Measurements from ENCODE around the gene DSCAML1.
A peak's percentile ranks its signal among the peaks of the same experiment; 100 is the strongest.
"Not testable (repeated sequence)": the region's sequence is repeated elsewhere in the genome, so short reads cannot be mapped to it uniquely, and the experiment has no call there.

The DSCAML1 gene

DNA sequence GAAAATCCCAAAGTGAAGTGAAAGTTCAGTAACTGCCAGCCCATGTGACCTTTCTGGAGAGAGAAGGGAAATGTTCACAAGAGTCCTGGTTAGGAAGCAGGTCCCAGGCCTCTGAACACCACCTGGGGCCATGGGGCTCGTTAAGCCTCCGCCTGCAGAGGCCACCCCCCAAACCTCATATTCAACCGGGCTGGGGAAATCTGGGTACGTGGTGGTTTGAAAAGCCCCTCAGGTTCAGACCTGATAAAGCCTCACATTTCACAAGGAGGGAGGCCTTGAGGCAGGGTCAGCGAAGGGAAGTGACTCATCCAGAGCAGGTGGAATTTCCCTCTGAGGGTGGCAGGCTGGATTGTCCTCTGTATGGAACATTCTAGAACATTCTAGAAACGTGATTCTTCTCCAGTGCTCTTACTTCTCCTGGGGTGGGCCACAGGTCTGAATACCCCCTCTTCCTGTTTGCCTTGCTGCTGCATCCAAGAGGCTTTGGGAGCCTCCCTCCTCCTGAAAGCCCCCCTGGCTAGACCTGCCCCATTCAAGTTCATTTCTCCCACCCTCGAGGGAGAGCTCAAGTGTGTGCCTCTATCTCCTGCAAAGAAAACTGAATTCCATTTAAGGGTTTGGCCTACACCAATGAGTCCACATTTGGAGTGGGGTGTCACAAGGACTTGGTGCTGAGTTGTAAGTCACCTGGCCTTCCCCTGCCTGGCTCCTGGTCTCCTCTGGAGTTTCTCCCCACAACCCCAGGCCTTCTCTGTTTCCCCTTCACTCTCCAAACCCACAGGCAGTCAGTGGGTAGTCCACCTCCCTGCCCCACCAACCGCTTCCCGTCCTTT lies 21.2 kb upstream of the DSCAML1 start:
- no peak for DNase-seq

DNA sequence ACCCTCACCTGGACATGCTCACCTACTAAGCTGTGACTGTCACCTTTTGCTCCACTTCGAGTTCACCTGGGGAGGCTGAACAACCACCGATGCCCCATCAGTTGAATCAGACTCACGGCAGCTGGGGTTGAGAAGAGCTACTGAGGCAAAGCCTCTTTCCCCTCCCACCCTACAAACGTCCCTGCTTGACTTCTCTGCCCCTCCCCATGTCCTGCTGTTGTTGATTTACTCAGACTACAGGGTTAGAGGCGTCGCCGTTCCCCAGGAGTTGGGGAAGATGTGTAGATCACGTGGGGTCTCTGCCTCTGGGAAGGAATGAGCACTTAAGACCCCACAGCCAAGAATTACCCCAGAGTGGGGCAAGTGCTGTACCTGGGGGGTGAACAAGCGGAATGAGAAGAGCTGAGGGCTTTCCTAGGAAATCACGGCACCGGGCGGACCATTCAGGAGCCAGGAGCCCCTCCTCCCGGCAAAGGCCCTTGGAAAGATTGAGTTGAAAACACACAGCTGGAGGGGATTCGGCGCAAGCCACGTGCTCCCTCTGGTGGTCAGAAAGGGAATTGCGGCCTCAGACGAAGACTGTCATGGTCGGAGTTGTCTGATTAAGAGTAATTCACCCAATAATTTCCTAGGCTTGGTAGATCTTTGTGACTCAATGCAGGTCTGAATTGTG lies 20.5 kb upstream of the DSCAML1 start:
- DNase-seq, result peak; percentile 81

DNA sequence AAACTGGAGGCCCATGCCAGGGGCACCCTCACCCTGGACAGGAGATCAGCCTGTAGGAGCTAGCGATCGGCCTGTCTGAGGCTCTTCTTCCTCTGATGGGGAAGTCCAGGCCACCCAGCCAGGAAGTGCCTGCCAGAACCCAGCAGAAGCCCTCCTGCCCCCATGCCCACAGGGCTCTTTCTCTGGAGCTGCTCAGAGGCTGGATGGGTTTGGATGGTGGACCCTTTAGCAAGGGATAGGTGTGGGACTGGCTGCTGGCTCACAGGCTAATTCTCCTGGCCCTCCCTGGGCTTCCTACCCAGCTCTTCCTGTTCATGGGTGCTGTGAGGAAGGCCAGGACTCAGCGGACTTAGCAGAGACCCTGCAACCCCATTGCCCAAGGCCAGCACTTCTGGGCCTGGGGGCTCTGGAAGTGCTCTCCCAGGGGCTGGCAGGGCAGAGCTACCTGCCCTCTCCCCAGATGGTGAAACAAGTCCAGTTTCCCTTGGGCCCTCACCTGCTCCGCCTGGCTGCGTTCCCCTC lies 19.9 kb upstream of the DSCAML1 start:
- DNase-seq, result no peak

DNA sequence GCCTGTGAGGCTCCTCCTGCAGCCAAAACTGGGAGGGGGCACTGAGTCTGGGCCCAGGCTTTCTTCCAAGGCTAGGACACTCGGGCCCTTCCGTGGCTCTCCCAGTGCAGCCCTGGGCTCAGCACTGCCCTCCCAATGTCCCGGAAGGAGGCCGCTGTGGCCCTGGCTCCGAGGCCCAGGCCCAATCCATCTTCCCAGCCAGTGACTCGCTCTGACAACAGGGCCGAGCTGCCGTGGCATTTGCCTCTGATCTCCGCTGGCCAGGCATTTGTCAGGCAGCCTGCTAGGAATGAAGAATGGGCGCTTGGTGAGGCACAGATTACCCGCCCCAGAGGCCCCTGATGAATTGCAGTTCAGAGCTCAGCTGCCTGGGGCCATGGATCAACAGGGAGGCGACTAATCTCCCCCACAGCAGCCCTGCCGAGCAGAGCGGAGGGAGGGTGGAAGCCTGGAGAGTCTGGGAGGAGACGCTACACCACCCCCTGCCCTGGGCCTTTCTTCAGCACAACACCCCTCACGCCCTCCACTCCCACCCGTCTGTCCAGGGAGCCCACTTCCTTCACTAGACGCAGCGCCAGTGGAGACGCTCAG lies 19.2 kb upstream of the DSCAML1 start:
- no peak for DNase-seq

DNA sequence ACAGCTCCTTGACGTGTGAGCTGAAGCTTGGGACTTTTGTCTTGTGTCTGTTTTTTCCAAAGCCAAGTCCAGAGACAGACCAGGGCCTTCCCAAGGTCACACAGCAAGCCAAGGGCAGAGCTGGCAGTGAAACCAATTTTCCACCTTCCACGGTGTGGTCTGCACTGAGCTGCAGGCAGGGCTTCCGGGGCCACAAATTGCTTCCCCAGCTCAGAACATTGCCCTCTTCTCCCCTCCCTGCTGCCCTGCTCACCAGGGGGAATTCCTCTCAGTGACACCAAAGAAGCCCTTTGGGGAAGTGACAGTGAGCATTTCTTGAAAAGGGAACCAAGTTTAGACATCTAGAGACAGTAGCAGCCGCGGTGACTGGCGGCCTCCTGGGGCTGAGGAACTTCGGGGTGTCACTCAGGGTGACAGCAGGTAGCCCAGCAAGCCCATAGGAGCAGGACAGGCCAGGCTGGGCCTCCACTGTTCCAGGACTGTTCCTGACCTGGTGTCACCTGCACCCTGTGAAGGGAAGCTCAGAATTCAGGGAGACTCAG lies 18.3 kb upstream of the DSCAML1 start:
- DNase-seq, result peak; percentile 83

DNA sequence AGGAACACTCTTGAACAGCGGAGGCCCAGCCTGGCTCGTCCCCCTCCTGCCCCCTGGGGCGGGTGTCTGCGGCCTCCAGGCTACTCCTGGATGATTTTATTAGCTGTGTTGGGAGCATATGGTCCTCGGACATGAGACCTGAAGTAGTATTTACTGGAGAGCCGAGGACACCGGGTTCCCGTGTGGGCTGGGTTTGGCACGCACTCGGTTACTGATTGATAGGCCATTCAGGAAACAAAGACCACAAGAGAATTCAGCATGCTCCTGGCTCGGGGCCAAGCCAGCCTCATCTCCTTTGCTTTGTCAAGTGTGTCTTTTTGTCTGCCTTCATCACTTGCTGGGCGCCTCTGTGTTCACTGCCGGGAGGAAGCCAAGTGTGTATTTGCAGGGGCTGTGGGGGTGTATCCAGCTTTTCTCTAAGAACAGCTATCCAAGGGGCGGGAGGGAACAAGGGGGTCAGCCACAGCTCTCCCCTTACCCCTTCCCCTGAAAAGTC lies 17.8 kb upstream of the DSCAML1 start:
- peak; percentile 92 for DNase-seq

DNA sequence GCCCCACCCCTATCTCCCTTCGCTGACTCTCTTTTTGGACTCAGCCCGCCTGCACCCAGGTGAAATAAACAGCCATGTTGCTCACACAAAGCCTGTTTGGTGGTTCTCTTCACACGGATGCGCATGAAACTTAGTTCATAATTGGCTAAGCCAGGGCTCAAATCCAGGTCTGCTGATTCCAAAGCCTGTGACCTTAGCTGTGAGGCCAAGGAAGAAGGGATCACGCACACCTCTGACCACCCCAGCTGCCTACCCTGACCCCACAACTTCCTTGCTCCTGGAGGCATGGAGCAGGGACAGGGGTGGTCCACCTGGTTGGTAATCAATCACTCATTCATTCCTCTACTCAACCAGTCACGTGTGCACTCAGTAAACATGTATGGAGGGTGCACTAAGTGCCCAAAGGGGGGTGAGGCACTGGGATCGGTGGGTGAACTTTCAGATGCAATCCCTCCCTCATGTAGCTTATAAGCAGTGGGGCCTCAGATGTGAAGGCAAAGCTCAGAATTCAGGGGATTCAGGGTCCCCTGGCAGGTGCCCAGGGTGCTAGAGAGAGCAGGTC lies 17.3 kb upstream of the DSCAML1 start:
- DNase-seq, result no peak

DNA sequence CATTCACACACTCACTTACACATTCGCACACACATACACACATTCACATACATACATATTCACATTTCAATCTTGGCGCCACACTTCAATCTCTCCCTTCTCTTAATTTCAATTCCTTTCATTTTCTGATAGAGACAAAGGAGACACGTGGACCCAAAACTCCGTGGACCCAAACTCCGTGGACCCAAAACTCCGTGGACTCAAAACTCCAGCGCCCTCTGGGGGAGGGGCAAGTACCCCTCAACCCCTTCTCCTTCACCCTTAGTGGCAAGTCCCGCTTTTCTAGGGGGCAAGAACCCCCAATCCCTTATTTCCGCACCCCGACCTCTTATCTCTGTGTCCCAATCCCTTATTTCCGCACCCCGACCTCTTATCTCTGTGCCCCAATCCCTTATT lies 13.0 kb upstream of the DSCAML1 start:
- DNase-seq, result not testable (repeated sequence)

DNA sequence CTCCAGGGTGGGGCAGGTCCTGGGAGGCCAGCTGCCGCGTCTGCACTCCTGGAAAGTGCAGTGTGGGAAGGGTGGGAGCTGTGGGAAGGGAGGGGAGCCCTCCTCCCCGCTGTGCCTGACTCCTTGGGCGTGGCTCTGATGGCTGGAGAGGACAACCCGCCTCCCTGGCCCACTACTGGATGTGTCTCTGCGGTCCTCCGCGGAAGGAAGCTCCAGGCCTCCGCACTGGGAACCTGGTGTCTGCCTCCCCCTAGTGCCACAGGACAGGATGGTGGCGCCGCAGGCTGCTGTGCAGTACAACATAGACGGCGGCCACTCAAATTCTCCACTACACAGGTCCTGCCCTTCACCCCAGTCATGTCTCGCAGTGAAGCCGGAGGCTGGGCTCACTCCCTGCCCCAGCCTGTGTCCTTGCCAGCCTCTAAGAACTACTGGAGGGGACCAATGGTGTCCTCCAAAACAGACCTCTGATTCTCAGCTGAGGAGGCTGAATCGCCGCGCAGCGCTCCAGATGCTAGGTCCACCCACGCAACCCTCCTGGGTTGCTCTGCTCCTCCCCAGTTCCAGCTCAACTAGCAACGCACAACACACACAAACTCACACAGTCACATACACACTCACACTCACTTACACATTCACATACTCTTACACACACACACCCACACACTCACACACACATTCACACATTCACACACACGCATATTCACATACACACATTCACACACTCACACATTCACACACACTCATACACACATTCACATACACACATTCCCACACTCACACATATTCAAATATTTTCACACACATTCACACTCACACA lies 12.4 kb upstream of the DSCAML1 start:
- peak; percentile 85 for DNase-seq

DNA sequence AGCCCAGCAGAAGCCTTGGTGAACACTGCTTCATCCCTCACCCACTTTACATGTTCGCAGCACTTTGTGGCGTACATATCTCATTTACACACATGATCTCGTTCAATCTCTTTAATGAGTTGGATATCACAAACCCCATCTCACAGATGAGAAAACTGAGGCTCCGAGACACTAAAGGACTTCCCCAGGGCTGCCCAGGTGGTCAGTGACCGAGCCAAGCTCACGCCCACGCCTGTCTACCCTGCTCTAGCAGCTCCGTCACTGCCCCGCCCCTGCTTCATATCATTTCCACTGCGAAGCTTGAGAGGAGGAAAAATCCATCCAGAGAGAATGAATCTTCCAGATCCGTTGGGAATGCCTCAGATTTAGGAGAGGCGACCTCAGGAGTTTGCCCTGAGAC lies 11.8 kb upstream of the DSCAML1 start:
- DNase-seq, result no peak

DNA sequence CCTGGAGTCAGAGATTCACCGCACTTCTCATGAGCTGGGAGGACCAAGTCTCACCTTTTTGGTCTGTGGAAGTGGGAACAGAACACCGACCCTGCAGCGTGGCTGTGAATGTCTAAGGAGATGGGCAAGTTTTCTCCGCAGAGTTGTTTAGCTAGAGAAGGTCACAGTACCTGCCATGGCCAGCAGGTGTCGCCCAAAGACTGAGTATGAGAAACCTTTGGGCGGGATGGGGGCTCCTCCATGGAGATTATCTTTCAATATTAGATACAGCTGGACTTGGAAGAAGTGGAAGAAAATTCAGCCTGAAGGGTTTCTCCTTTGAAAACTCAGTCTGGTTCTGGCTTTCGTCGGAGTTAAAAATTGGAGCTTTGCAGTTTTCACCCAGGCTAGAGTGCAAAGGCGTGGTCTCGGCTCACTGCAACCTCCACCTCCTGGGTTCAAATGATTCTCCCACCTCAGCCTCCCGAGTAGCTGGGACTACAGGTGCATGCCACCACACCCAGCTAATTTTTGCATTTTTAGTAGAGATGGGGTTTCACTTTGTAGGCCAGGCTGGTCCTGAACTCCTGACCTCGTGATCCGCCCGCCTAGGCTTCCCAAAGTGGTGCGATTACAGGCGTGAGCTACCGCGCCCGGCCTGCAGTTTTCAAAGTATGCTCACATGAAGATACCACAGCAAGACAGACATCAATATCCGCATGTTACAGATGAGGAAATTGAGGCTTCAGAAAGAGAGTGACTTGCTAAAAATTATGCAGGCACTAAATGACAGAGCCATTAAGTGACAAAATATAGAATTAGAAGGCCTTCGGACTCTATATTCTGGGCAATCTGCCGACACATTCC lies 10.7 kb upstream of the DSCAML1 start:
- DNase-seq, result peak; percentile 84

DNA sequence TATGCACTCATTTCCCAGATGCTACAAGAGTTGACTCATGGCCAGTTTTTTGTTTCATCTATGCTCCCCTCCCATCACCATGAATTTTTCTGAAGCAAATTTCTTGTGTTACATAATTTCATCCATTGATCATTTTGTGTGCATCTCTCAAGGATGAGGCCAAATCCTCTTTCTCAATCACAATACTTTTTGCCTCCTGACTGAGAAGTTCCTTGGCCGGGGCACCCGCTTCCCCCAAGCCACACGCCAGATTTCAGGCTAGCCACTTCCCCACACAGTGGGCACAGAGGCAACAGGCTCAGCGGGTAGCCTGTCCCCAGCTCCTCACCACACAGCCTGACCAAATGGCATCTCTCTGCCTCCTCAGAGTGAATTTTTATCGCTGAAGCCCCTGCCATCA lies 9.8 kb upstream of the DSCAML1 start:
- DNase-seq, result no peak

DNA sequence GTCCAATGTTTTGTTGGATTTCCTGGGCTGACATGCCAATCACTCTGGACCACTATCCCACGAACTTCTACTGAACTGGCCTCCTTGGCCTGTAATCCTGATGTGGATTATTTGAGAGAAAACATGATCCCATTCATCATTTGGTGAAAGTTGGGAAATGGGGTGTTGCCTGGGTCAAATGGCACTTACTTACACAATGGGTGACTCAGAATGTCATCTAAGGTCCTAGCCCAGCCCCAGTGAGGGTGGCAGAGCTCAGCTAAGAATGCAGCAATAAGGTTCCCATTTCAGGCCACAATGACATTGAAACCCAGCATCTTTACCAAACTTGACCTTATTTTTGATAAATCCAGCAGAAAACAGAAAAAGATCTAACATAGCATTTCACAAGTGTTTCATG lies 8.0 kb upstream of the DSCAML1 start:
- DNase-seq, result no peak

DNA sequence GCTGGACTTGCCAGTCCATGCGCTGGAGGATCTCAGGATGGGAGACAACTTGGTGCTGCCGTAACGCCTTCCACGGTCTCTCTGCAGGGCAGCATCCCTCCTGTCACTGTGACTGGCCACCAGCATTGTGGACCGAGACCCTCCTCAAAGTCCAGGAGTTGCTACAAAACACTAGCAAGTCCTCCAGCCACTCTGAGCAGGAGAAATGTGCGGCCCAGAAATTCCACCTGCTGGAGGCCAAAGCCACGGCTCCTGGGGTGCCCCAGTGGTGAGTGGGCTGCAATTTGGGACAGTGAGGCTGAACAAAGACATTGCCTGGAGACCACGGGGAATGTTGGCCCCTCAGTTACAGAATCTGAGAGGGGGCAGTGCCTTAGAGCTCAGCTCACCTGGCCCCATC lies 6.9 kb upstream of the DSCAML1 start:
- no peak for DNase-seq

DNA sequence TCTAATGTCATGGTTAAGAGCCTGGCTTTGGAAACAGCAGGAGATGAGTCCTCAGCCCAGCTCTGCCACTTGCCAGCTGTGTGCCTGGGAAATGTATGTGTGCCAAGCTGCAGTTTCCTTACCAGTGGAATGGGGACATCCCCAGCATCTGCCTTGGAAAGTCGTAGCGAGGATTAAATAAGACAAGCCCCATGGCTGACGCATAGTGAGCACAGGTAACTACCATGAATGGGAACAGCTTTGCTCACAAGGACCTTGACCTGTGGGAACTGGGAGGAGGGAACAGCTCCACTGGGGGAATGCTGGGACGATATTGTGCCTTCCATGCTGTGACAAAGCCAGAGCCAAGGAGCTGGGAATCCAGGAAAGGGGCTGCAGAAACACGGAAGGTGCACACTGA lies 2.6 kb upstream of the DSCAML1 start:
- DNase-seq, result no peak

DNA sequence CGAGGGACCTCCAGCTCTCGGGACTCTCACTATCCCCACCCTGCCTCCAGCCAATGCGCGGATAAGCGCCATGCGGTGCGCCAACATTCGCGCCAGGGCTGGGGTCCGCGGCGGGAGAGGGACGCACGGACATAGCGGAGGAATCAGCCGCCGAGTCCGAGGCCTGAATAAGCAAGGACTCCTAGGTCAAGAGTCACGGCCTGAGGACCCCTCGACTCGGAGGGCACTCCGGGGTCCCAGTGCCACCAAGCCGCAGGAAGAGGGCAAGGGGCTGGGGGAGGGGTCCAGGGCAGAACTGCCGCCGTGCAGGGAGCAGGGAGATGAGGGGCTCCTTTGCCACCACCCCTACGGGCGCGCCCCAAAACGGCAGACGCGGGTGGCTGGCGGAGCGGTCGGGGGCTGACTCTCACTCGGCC lies 552 bp downstream of the DSCAML1 start:
- no peak for DNase-seq

DNA sequence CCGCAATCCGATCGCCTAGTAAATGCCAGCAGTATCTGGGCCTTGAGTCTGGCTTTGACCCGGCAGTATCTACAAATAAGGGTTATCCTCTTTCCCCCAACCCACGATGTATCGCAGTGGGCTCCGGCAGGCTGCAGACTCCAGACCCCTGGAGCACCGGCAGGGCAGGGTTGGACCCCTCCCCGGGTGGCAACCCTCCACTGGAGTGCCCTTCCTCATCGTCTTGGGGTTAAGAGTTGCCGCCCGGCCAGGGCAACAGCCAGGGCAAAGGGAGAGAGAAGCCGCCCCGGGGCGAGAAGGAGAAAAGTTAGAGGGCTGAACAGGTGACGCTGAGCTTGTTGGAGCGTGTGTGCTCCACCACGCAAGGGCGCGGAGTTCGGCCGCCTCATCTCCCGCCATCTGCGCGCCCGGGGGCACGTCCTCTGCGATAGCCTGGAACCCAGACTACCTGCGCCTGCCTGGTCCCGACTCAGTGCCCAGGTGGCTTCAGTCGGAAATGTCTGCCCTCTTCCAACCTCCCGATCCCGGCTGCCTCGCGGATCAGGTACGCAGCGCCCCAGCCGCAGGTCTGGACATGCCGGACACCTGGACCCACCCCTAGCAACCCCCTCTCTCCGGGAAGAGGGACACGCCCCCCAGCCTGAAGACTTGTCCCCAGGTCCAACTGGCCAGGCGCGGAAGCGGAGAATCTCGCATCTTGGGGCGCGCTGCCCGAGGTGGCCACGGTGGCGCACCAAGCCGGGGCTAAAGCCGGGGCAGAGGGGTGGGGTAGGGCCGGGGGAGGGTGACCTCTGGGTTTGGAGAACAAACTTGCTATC lies 1.2 kb downstream of the DSCAML1 start:
- DNase-seq, result no peak

DNA sequence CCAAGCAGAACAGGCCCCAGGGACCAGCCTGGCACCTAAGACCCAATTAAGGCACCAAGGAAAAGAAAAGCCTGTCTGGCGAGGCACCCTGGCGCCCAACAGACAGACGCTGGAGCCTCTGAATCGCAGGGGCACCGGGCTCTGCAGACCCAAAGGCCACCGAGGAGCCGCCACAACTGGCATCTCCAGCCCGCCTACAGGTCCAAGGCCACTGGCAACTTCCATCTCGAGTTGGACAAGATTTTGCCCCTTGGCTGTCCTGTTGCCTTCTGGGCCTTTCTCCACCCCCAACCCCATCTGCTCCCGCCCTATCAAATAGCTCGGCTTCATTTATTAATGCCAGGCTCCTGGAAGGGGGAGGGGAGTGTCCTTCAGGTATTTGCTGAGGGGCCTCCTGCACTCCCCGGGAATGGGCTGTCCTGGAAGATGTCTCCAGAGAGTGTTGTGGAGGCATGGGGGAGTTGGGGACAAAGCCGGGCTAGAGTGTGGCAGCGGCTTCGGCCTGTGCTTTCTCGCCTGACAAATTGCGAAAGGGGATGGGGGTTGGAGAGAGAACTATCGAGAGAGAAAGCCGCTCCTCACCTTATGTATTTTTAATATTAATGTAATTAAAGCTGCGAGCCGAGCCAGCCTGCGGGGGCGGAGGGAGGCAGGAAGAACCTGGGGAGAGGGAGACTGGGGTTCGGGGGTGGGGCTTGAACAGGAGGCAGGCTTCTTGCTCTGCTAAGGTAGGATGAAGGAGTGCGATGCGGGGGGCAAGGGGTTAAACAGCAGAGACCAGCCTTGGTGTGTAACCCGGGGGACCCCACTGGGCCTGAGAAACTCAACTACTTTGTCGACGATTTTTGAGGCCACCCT lies 2.0 kb downstream of the DSCAML1 start:
- DNase-seq, result no peak

DNA sequence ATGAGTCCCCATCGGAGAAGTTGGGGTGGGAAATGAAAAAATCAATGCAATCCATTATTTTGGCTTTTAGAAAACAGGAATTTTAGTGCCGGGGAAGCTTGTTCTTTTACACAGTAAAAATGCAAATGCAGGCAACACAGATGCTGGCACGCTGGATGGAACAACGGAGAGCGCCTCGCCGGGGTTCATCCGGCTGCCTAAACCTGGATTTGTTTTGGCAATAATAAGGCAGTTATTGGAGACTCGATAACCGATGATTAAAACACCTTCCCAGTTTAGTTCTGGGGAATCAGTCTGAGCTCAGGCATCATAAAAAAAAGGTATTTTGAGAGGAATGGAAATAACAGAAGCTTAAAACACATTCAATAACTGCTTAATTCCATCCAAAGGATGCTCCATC lies 2.9 kb downstream of the DSCAML1 start:
- DNase-seq, result no peak
